Measurements from ENCODE around the gene ADAMTS13. TPM values are rescaled to one million over a fixed set of nuclear protein-coding genes. Genes with fewer than 3 reads are reported as not detected.

ADAMTS13 gene
- total and polyA plus RNA-seq, 2 experiments from 2014 or later, result 10.1 to 16.9 TPM

- Histone ChIP-seq H3K36me3 (no peaks in the 10 kb centered on the region), H3K9me3 (ENCODE audit: low read depth) (no peaks in the 10 kb centered on the region), H3K4me1 (ENCODE audit: low read depth) (no peaks in the 10 kb centered on the region), H3K27ac (no peak overlapping the region), H3K27me3 (no peaks in the 10 kb centered on the region), H3K4me3 (no peak overlapping the region)
- TF ChIP-seq CTCF (IDR thresholded peaks at IDR 0.05; ENCODE audit: low read depth, low read length), result peak; percentile 21
- no peak for DNase-seq (ENCODE audit: low read depth in 1 of 2, low spot score in 1 of 2)
Observed at GRCh38 chr9:133499132-133499891, 77.1 kb downstream of the ADAMTS13 start.

GRCh38 chr9:133499892-133500270 lies 77.7 kb downstream of the ADAMTS13 start:
- no peaks in the 10 kb centered on the region for H3K9me3 ChIP-seq (ENCODE audit: low read depth)
- H3K27me3 ChIP-seq, result no peaks in the 10 kb centered on the region
- no peaks in the 10 kb centered on the region for H3K4me1 ChIP-seq (ENCODE audit: low read depth)
- H3K4me3 ChIP-seq, result no peak overlapping the region
- no peak for TF ChIP-seq CTCF (IDR thresholded peaks at IDR 0.05; ENCODE audit: low read depth, low read length)
- H3K27ac ChIP-seq, result no peak overlapping the region
- H3K36me3 ChIP-seq, result no peaks in the 10 kb centered on the region
- no peak for DNase-seq (ENCODE audit: low read depth in 1 of 2, low spot score in 1 of 2)

GRCh38 chr9:133502112-133502511 lies 79.9 kb downstream of the ADAMTS13 start:
- H3K9me3 ChIP-seq (ENCODE audit: low read depth), result no peaks in the 10 kb centered on the region
- H3K36me3 ChIP-seq, result no peaks in the 10 kb centered on the region
- H3K4me1 ChIP-seq (ENCODE audit: low read depth), result peaks cover 3% of the 10 kb centered on the region
- no peak overlapping the region for H3K27ac ChIP-seq
- H3K4me3 ChIP-seq, result no peak overlapping the region
- TF ChIP-seq CTCF (IDR thresholded peaks at IDR 0.05; ENCODE audit: low read depth, low read length), result no peak
- no peak for DNase-seq (ENCODE audit: low read depth in 1 of 2, low spot score in 1 of 2)
- no peaks in the 10 kb centered on the region for H3K27me3 ChIP-seq

- H3K27me3 ChIP-seq, result no peaks in the 10 kb centered on the region
- H3K4me1 ChIP-seq (ENCODE audit: low read depth), result peaks cover 8% of the 10 kb centered on the region
- no peak overlapping the region for H3K4me3 ChIP-seq
- no peaks in the 10 kb centered on the region for H3K9me3 ChIP-seq (ENCODE audit: low read depth)
- no peak overlapping the region for H3K27ac ChIP-seq
- DNase-seq (ENCODE audit: low read depth in 1 of 2, low spot score in 1 of 2), result peak in 1 of 2 donors; percentile 42
- no peaks in the 10 kb centered on the region for H3K36me3 ChIP-seq
- TF ChIP-seq CTCF (IDR thresholded peaks at IDR 0.05; ENCODE audit: low read depth, low read length), result no peak
Observed at GRCh38 chr9:133505186-133505830, 83.1 kb downstream of the ADAMTS13 start.

- H3K36me3 ChIP-seq, result no peaks in the 10 kb centered on the region
Observed at GRCh38 chr9:133505901-133506652, 83.9 kb downstream of the ADAMTS13 start.

More at GRCh38 chr9:133505901-133506652, 83.9 kb downstream of the ADAMTS13 start:
- DNase-seq (ENCODE audit: low read depth in 1 of 2, low spot score in 1 of 2), result peak in 1 of 2 donors; percentile 98
- Histone ChIP-seq H3K27me3 (no peaks in the 10 kb centered on the region), H3K4me1 (ENCODE audit: low read depth) (peaks cover 8% of the 10 kb centered on the region), H3K4me3 (no peak overlapping the region), H3K9me3 (ENCODE audit: low read depth) (no peaks in the 10 kb centered on the region), H3K27ac (peak overlapping the region; percentile 13)
- no peak for TF ChIP-seq CTCF (IDR thresholded peaks at IDR 0.05; ENCODE audit: low read depth, low read length)

All from cardiac muscle cell (in vitro differentiated cells and primary cell).